K562 (cell line): ENCODE data around the gene LPAR6. TPM values are rescaled to one million over a fixed set of nuclear protein-coding genes. Genes with fewer than 3 reads are reported as not detected.
A peak's percentile ranks its signal among the peaks of the same experiment; 100 is the strongest.

ENCODE experiments used
- ATAC-seq: fragments of 200-7000 bp; cut with Tn5 transposase; 3 replicates; pipeline ENCODE4 v1.9.1; 2020; ENCODE audit warnings: moderate library complexity
- BruUV-seq: library from RNA; stranded (reverse); fragments of 400-500 nt; replicated peaks from 2 replicates; lab custom pipeline; 2021; lab: Mats Ljungman, UMichigan
- CTCF ChIA-PET: fragments of 300-600 bp; formaldehyde crosslinking; extraction: SDS; loops from one replicate; lab custom pipeline; 2021; ENCODE audit warnings: low intra/inter-chr PET ratio; lab: Yijun Ruan, JAX
- POLR2A ChIA-PET: fragments of 300-600, 350-650 bp; sonication (Branson Sonifier 250); formaldehyde crosslinking; extraction: SDS; loops from one replicate; lab custom pipeline; 2021; ENCODE audit warnings: antibody characterized with exemption, inconsistent platforms; lab: Yijun Ruan, JAX
- DNase-seq, 4 experiments: peaks; one replicate each; pipeline versions ENCODE4 v3.0.0 to v3.0.0-alpha.2; 2011 to 2018; ENCODE audit warnings: low spot score in 3 of 4, mixed read lengths in 3 of 4; ENCODE audit errors: extremely low read depth in 1 of 4
- FAIRE-seq: peaks from 2 replicates; lab custom pipeline; 2011; peaks lifted over from hg19 to GRCh38; lab: Jason Lieb, UNC
- H2AFZ ChIP-seq: 2 replicates; pipeline ENCODE4 v1.6.0; 2011; ENCODE audit warnings: low read depth, low read length, control low read depth, inconsistent platforms
- H3K27ac ChIP-seq: fragments of 200-600 bp; 3 replicates; pipeline ENCODE4 v1.8.0; 2011; ENCODE audit warnings: low read depth, mild to moderate bottlenecking, control low read depth, inconsistent platforms, low read length, moderate library complexity, mixed read lengths; ENCODE audit errors: extremely low read depth
- H3K27me3 ChIP-seq, 2 experiments: fragments of 300-600 bp in 1 of 2; 2 replicates in 1 of 2; 3 replicates in 1 of 2; pipeline versions ENCODE4 v1.6.0 to v1.8.0; 2011; ENCODE audit warnings: inconsistent platforms in 2 of 2, low read length in 2 of 2, mild to moderate bottlenecking in 1 of 2, mixed read lengths in 1 of 2, moderate library complexity in 1 of 2; ENCODE audit not compliant: control insufficient read depth in 2 of 2, insufficient read depth in 2 of 2
- H3K36me3 ChIP-seq: fragments of 300-600 bp; 3 replicates; pipeline ENCODE4 v1.8.0; 2011; ENCODE audit warnings: mild to moderate bottlenecking, low read length, inconsistent platforms; ENCODE audit not compliant: control insufficient read depth, insufficient read depth
- H3K4me1 ChIP-seq, 2 experiments: fragments of 200-600 bp in 1 of 2; replicated peaks in 1 of 2; 2 replicates in 1 of 2; 3 replicates in 1 of 2; pipeline versions ENCODE4 v1.5.1 to v1.8.0; 2011; ENCODE audit warnings: inconsistent platforms in 2 of 2, low read length in 2 of 2, mild to moderate bottlenecking in 1 of 2, mixed read lengths in 1 of 2, moderate library complexity in 1 of 2; ENCODE audit not compliant: control insufficient read depth in 2 of 2, insufficient read depth in 2 of 2
- H3K4me2 ChIP-seq: 2 replicates; pipeline ENCODE4 v1.6.1; 2011; ENCODE audit warnings: low read length, control low read depth, inconsistent platforms, mixed read lengths; ENCODE audit not compliant: insufficient read depth
- H3K4me3 ChIP-seq: fragments of 200-600 bp; sonication (generic), shearing (Covaris generic); 2 replicates; pipeline ENCODE4 v1.5.1; 2016; ENCODE audit warnings: control low read depth, inconsistent platforms
- H3K79me2 ChIP-seq: fragments of 200-600 bp; 3 replicates; pipeline ENCODE4 v1.8.0; 2011; ENCODE audit warnings: low read length, inconsistent platforms; ENCODE audit not compliant: control insufficient read depth, insufficient read depth
- H3K9ac ChIP-seq, 2 experiments: 2 replicates each; pipeline versions ENCODE4 v1.6.0 to v1.6.1; 2011; ENCODE audit warnings: low read depth in 2 of 2, low read length in 2 of 2, control low read depth in 1 of 2, inconsistent platforms in 1 of 2, mild to moderate bottlenecking in 1 of 2, mixed read lengths in 1 of 2; ENCODE audit not compliant: insufficient read depth in 1 of 2
- H3K9me1 ChIP-seq: one replicate; pipeline ENCODE4 v1.6.0; 2011; ENCODE audit warnings: inconsistent platforms, mild to moderate bottlenecking, low read length, moderate library complexity; ENCODE audit not compliant: control insufficient read depth, insufficient read depth
- H3K9me3 ChIP-seq: replicated peaks from 2 replicates; pipeline ENCODE4 v1.5.1; 2011; ENCODE audit warnings: low read depth, low read length, inconsistent platforms; ENCODE audit not compliant: control insufficient read depth, insufficient read depth
- H4K20me1 ChIP-seq: replicated peaks from 2 replicates; pipeline ENCODE4 v1.6.1; 2011; ENCODE audit warnings: low read length, inconsistent platforms, mixed read lengths; ENCODE audit not compliant: control insufficient read depth, insufficient read depth
- CEBPB ChIP-seq: fragments of 450-650 bp; IDR thresholded peaks from 2 replicates; pipeline ENCODE4 v1.6.1; 2016; ENCODE audit warnings: missing genetic modification characterization, missing compliant biosample characterization
- CEBPG ChIP-seq, 3 experiments: fragments of 200-800 bp in 1 of 3; sonication (Bioruptor generic) in 1 of 3; sonication (generic) in 1 of 3; formaldehyde crosslinking in 1 of 3; IDR thresholded peaks in 2 of 3; conservative IDR thresholded peaks in 1 of 3; 2 replicates each; pipeline versions ENCODE4 v1.6.1 to v1.8.0; 2016 to 2022; ENCODE audit warnings: missing compliant biosample characterization in 2 of 3, missing genetic modification characterization in 2 of 3, mild to moderate bottlenecking in 1 of 3, missing genetic modification reagents in 1 of 3
- GABPB2 ChIP-seq: fragments of 250-450 bp; sonication (Bioruptor Pico); conservative IDR thresholded peaks from 2 replicates; pipeline ENCODE4 v1.5.1; 2021; ENCODE audit warnings: mild to moderate bottlenecking
- KLF10 ChIP-seq: fragments of 250-450 bp; sonication (Bioruptor Pico); IDR thresholded peaks from 2 replicates; pipeline ENCODE4 v1.6.1; 2021; ENCODE audit warnings: matching md5 sums
- MXI1 ChIP-seq: IDR thresholded peaks from 2 replicates; pipeline ENCODE4 v1.6.1; 2011; ENCODE audit warnings: low read depth, mild to moderate bottlenecking, improper control_type of control experiment, low read length
- NR3C1 ChIP-seq: sonication (generic); formaldehyde crosslinking; IDR thresholded peaks from 2 replicates; pipeline ENCODE4 v1.8.1; 2022; ENCODE audit warnings: missing genetic modification reagents
- ZBED1 ChIP-seq: IDR thresholded peaks from 2 replicates; pipeline ENCODE4 v1.6.1; 2014
- ZSCAN29 ChIP-seq: fragments of 450-650 bp; IDR thresholded peaks from 2 replicates; pipeline ENCODE4 v1.6.1; 2017
- WGBS: fragments of 100-300 bp; shearing (Covaris generic); methylation state at CpG from one replicate; pipeline ENCODE4 v1.1.6; 2016; ENCODE audit warnings: low coverage, mixed read lengths; ENCODE audit not compliant: insufficient coverage; ENCODE audit errors: missing lambda C conversion rate; 5-methylcytosine and 5-hydroxymethylcytosine counted together
- in situ Hi-C: fragments of 300-500 bp; cut with MboI; formaldehyde crosslinking; loops from 4 replicates; pipeline ENCODE4 v1.15.0; 2018; ENCODE audit warnings: inconsistent platforms, mixed read lengths
- intact Hi-C: fragments of 100-400 bp; cut with micrococcal nuclease; formaldehyde crosslinking; loops from 2 replicates; pipeline ENCODE4 v1.14.2; 2022
- polyA plus RNA-seq, 8 experiments: library from polyadenylated mRNA; depleted of rRNA in 4 of 8; stranded (reverse) in 5 of 8; unstranded in 3 of 8; fragments of >200 nt; fragmentation: Nextera tagmentation in 2 of 8; fragmentation: Illumina TruSeq in 1 of 8; extraction: Ambion mirVana in 2 of 8; extraction: Trizol in 1 of 8; gene quantifications; 2 replicates each; pipeline versions ENCODE4 v1.2.1 to v1.2.3, GENCODE V29; 2011 to 2014; ENCODE audit warnings: inconsistent platforms in 1 of 8, missing spikeins in 1 of 8
- total RNA-seq, 7 experiments: library from RNA; depleted of rRNA in 6 of 7; stranded (reverse); fragments of >200 nt in 6 of 7; fragmentation: Illumina TruSeq in 2 of 7; extraction: Trizol in 2 of 7; gene quantifications; 2 replicates each; pipeline versions ENCODE4 v1.2.1 to v1.2.3, GENCODE V29; 2011 to 2021; ENCODE audit warnings: low replicate concordance in 1 of 7
- TF ChIP-seq, protein P1 (sequence below), 2 experiments: fragments of 150-350 bp in 1 of 2; IDR thresholded peaks; 2 replicates each; pipeline ENCODE4 v1.6.1; 2012 to 2016; ENCODE audit warnings: low read depth in 2 of 2, low read length in 2 of 2, mild to moderate bottlenecking in 1 of 2, moderate library complexity in 1 of 2
- TF ChIP-seq, protein P2 (sequence below): sonication (generic); formaldehyde crosslinking; IDR thresholded peaks from 2 replicates; pipeline ENCODE4 v1.9.0; 2022; ENCODE audit warnings: mild to moderate bottlenecking, missing genetic modification reagents
- TF ChIP-seq, protein P3 (sequence below): IDR thresholded peaks from 3 replicates; pipeline ENCODE4 v1.6.1; 2011; ENCODE audit warnings: borderline replicate concordance, mild to moderate bottlenecking; ENCODE audit not compliant: insufficient read length, insufficient read depth

The LPAR6 gene
- total and polyA plus RNA-seq, 9 of the 15 experiments (the other 6 are each of a cell fraction or from before 2014, with no cell fraction given) = 0.04 to 0.14 (median 0.10) TPM; not detected in 5

DNA sequence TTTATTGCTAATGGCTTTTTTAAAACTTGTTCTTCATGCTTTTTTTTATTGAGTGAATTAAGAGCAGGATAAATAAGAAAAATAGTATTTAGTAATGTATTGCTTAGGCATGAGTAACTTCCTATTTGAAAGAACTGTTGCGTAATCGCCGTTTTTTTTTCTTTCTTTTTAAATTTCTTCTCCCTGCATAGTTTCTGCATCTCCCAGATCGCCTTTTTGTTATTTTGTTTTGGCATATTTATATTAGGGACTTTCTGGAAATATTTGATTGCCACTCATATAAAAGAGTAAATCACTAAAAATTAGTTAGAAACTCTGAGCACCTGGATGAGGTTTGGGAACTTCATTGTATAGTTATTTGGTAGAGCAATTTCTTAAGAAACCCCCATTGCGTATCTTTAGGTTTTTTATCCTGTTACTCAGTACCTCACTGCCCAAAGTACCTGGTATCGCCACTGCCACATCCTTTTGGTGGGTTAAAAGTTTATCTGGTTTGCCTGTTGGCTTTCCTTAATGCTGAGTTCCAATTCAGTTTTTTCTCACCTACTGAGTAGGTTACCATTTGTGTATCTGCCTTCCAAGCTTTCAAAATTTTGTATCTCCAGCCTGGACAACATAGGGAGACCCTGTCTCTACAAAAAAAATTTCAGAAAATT is 36.2 kb upstream of the LPAR6 start:
- no peak overlapping the region for H3K4me3 ChIP-seq

More for the DNA sequence above, 36.2 kb upstream of the LPAR6 start:
- WGBS = 65% methylated on average over 6 of the region's 6 CpGs
- H3K4me2 ChIP-seq = no peak overlapping the region
- BruUV-seq = no TSS peak
- in situ Hi-C loops = no loop called here
- H3K9me3 ChIP-seq = no peaks in the 10 kb centered on the region
- no peaks in the 10 kb centered on the region for H3K27me3 ChIP-seq
- H3K27ac ChIP-seq = no peak overlapping the region
- ATAC-seq (no peak), FAIRE-seq (no peak), DNase-seq (no peak)
- intact Hi-C loops = no loop called here
- H4K20me1 ChIP-seq = no peaks in the 10 kb centered on the region
- TF ChIP-seq ZBED1 (no peak), CEBPG (CRISPR knock-in tag; IDR thresholded peaks at IDR 0.05) (no peak), CEBPG (tag; conservative IDR thresholded peaks at IDR 0.05 in 1 of 2, IDR thresholded peaks at IDR 0.05 in 1 of 2) (peak; percentile 50 to 95), CEBPB (peak; percentile 91), ZSCAN29 (no peak), MXI1 (no peak), GABPB2 (CRISPR knock-in tag) (no peak), NR3C1 (CRISPR knock-in tag) (no peak), KLF10 (no peak)
- TF ChIP-seq, protein P1, sequence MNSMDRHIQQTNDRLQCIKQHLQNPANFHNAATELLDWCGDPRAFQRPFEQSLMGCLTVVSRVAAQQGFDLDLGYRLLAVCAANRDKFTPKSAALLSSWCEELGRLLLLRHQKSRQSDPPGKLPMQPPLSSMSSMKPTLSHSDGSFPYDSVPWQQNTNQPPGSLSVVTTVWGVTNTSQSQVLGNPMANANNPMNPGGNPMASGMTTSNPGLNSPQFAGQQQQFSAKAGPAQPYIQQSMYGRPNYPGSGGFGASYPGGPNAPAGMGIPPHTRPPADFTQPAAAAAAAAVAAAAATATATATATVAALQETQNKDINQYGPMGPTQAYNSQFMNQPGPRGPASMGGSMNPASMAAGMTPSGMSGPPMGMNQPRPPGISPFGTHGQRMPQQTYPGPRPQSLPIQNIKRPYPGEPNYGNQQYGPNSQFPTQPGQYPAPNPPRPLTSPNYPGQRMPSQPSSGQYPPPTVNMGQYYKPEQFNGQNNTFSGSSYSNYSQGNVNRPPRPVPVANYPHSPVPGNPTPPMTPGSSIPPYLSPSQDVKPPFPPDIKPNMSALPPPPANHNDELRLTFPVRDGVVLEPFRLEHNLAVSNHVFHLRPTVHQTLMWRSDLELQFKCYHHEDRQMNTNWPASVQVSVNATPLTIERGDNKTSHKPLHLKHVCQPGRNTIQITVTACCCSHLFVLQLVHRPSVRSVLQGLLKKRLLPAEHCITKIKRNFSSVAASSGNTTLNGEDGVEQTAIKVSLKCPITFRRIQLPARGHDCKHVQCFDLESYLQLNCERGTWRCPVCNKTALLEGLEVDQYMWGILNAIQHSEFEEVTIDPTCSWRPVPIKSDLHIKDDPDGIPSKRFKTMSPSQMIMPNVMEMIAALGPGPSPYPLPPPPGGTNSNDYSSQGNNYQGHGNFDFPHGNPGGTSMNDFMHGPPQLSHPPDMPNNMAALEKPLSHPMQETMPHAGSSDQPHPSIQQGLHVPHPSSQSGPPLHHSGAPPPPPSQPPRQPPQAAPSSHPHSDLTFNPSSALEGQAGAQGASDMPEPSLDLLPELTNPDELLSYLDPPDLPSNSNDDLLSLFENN (IDR thresholded peaks at IDR 0.05; ENCODE audit: low read depth in 2 of 2, low read length in 2 of 2) = no peak
- TF ChIP-seq, protein P2, sequence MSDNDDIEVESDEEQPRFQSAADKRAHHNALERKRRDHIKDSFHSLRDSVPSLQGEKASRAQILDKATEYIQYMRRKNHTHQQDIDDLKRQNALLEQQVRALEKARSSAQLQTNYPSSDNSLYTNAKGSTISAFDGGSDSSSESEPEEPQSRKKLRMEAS (CRISPR knock-in tag) = no peak
- TF ChIP-seq, protein P3, sequence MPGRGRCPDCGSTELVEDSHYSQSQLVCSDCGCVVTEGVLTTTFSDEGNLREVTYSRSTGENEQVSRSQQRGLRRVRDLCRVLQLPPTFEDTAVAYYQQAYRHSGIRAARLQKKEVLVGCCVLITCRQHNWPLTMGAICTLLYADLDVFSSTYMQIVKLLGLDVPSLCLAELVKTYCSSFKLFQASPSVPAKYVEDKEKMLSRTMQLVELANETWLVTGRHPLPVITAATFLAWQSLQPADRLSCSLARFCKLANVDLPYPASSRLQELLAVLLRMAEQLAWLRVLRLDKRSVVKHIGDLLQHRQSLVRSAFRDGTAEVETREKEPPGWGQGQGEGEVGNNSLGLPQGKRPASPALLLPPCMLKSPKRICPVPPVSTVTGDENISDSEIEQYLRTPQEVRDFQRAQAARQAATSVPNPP = no peak
- H3K4me1 ChIP-seq = no peaks in the 10 kb centered on the region
- H3K79me2 ChIP-seq = no peaks in the 10 kb centered on the region
- POLR2A ChIA-PET = no interaction called here
- no peaks in the 10 kb centered on the region for H3K9me1 ChIP-seq
- H2AFZ ChIP-seq = no peak overlapping the region
- no peaks in the 10 kb centered on the region for H3K36me3 ChIP-seq
- CTCF ChIA-PET = no interaction called here
- no peak overlapping the region for H3K9ac ChIP-seq
